K562 (cell line): ENCODE measurements around the gene MYOZ3. TPM values are rescaled to one million over a fixed set of nuclear protein-coding genes. Genes with fewer than 3 reads are reported as not detected.

Experiments
- ATAC-seq: fragments of 200-7000 bp; cut with Tn5 transposase; 3 replicates; pipeline ENCODE4 v1.9.1; 2020; ENCODE audit warnings: moderate library complexity
- BruUV-seq: library from RNA; stranded (reverse); fragments of 400-500 nt; replicated peaks from 2 replicates; lab custom pipeline; 2021; lab: Mats Ljungman, UMichigan
- CTCF ChIA-PET: fragments of 300-600 bp; formaldehyde crosslinking; extraction: SDS; loops from one replicate; lab custom pipeline; 2021; ENCODE audit warnings: low intra/inter-chr PET ratio; lab: Yijun Ruan, JAX
- POLR2A ChIA-PET: fragments of 300-600, 350-650 bp; sonication (Branson Sonifier 250); formaldehyde crosslinking; extraction: SDS; loops from one replicate; lab custom pipeline; 2021; ENCODE audit warnings: antibody characterized with exemption, inconsistent platforms; lab: Yijun Ruan, JAX
- DNase-seq, 4 experiments: peaks; one replicate each; pipeline versions ENCODE4 v3.0.0 to v3.0.0-alpha.2; 2011 to 2018; ENCODE audit warnings: low spot score in 3 of 4, mixed read lengths in 3 of 4; ENCODE audit errors: extremely low read depth in 1 of 4
- FAIRE-seq: peaks from 2 replicates; lab custom pipeline; 2011; peaks lifted over from hg19 to GRCh38; lab: Jason Lieb, UNC
- H2AFZ ChIP-seq: 2 replicates; pipeline ENCODE4 v1.6.0; 2011; ENCODE audit warnings: low read depth, low read length, control low read depth, inconsistent platforms
- H3K27ac ChIP-seq: fragments of 200-600 bp; 3 replicates; pipeline ENCODE4 v1.8.0; 2011; ENCODE audit warnings: low read depth, mild to moderate bottlenecking, control low read depth, inconsistent platforms, low read length, moderate library complexity, mixed read lengths; ENCODE audit errors: extremely low read depth
- H3K27me3 ChIP-seq, 2 experiments: fragments of 300-600 bp in 1 of 2; 2 replicates in 1 of 2; 3 replicates in 1 of 2; pipeline versions ENCODE4 v1.6.0 to v1.8.0; 2011; ENCODE audit warnings: inconsistent platforms in 2 of 2, low read length in 2 of 2, mild to moderate bottlenecking in 1 of 2, mixed read lengths in 1 of 2, moderate library complexity in 1 of 2; ENCODE audit not compliant: control insufficient read depth in 2 of 2, insufficient read depth in 2 of 2
- H3K36me3 ChIP-seq: fragments of 300-600 bp; 3 replicates; pipeline ENCODE4 v1.8.0; 2011; ENCODE audit warnings: mild to moderate bottlenecking, low read length, inconsistent platforms; ENCODE audit not compliant: control insufficient read depth, insufficient read depth
- H3K4me1 ChIP-seq, 2 experiments: fragments of 200-600 bp in 1 of 2; replicated peaks in 1 of 2; 2 replicates in 1 of 2; 3 replicates in 1 of 2; pipeline versions ENCODE4 v1.5.1 to v1.8.0; 2011; ENCODE audit warnings: inconsistent platforms in 2 of 2, low read length in 2 of 2, mild to moderate bottlenecking in 1 of 2, mixed read lengths in 1 of 2, moderate library complexity in 1 of 2; ENCODE audit not compliant: control insufficient read depth in 2 of 2, insufficient read depth in 2 of 2
- H3K4me2 ChIP-seq: 2 replicates; pipeline ENCODE4 v1.6.1; 2011; ENCODE audit warnings: low read length, control low read depth, inconsistent platforms, mixed read lengths; ENCODE audit not compliant: insufficient read depth
- H3K4me3 ChIP-seq: fragments of 200-600 bp; sonication (generic), shearing (Covaris generic); 2 replicates; pipeline ENCODE4 v1.5.1; 2016; ENCODE audit warnings: control low read depth, inconsistent platforms
- H3K79me2 ChIP-seq: fragments of 200-600 bp; 3 replicates; pipeline ENCODE4 v1.8.0; 2011; ENCODE audit warnings: low read length, inconsistent platforms; ENCODE audit not compliant: control insufficient read depth, insufficient read depth
- H3K9ac ChIP-seq, 2 experiments: 2 replicates each; pipeline versions ENCODE4 v1.6.0 to v1.6.1; 2011; ENCODE audit warnings: low read depth in 2 of 2, low read length in 2 of 2, control low read depth in 1 of 2, inconsistent platforms in 1 of 2, mild to moderate bottlenecking in 1 of 2, mixed read lengths in 1 of 2; ENCODE audit not compliant: insufficient read depth in 1 of 2
- H3K9me1 ChIP-seq: one replicate; pipeline ENCODE4 v1.6.0; 2011; ENCODE audit warnings: inconsistent platforms, mild to moderate bottlenecking, low read length, moderate library complexity; ENCODE audit not compliant: control insufficient read depth, insufficient read depth
- H3K9me3 ChIP-seq: replicated peaks from 2 replicates; pipeline ENCODE4 v1.5.1; 2011; ENCODE audit warnings: low read depth, low read length, inconsistent platforms; ENCODE audit not compliant: control insufficient read depth, insufficient read depth
- H4K20me1 ChIP-seq: replicated peaks from 2 replicates; pipeline ENCODE4 v1.6.1; 2011; ENCODE audit warnings: low read length, inconsistent platforms, mixed read lengths; ENCODE audit not compliant: control insufficient read depth, insufficient read depth
- C11orf30 ChIP-seq: fragments of 450-650 bp; IDR thresholded peaks from 2 replicates; pipeline ENCODE4 v1.6.1; 2016; ENCODE audit warnings: low read depth, mild to moderate bottlenecking
- COPS2 ChIP-seq: fragments of 450-650 bp; conservative IDR thresholded peaks from 2 replicates; pipeline ENCODE4 v1.6.1; 2016; ENCODE audit warnings: mild to moderate bottlenecking, moderate library complexity
- CTCFL ChIP-seq: IDR thresholded peaks from 2 replicates; pipeline ENCODE4 v1.6.1; 2011; ENCODE audit warnings: borderline replicate concordance, low read depth, mild to moderate bottlenecking, moderate library complexity, low read length; ENCODE audit not compliant: insufficient read depth, poor library complexity, severe bottlenecking
- RBM34 ChIP-seq: fragments of 200-400 bp; formaldehyde crosslinking; IDR thresholded peaks from 2 replicates; pipeline ENCODE4 v1.6.1; 2018; ENCODE audit warnings: low read length, borderline replicate concordance; ENCODE audit not compliant: insufficient read depth
- RERE ChIP-seq: sonication (generic); formaldehyde crosslinking; IDR thresholded peaks from 2 replicates; pipeline ENCODE4 v1.8.0; 2023; ENCODE audit warnings: missing genetic modification reagents, mild to moderate bottlenecking, borderline replicate concordance
- THRA ChIP-seq: fragments of 450-650 bp; IDR thresholded peaks from 2 replicates; pipeline ENCODE4 v1.6.1; 2017; ENCODE audit warnings: mild to moderate bottlenecking, moderate library complexity
- WHSC1 ChIP-seq: IDR thresholded peaks from one replicate; pipeline ENCODE4 v1.6.1; 2012; ENCODE audit warnings: low read length, control low read depth, inconsistent platforms
- XRCC3 ChIP-seq: fragments of 450-650 bp; IDR thresholded peaks from 2 replicates; pipeline ENCODE4 v1.6.1; 2017; ENCODE audit warnings: mild to moderate bottlenecking, moderate library complexity
- ZBTB7A ChIP-seq: IDR thresholded peaks from 2 replicates; pipeline ENCODE4 v1.6.1; 2011; ENCODE audit warnings: low read depth, mild to moderate bottlenecking, low read length, moderate library complexity, borderline replicate concordance; ENCODE audit not compliant: control insufficient read depth
- ZNF586 ChIP-seq: fragments of 450-650 bp; formaldehyde crosslinking; conservative IDR thresholded peaks from 2 replicates; pipeline ENCODE4 v1.4.0; 2020; ENCODE audit warnings: mild to moderate bottlenecking, moderate library complexity
- ZNF639 ChIP-seq, 2 experiments: fragments of 200-800 bp in 1 of 2; sonication (Bioruptor generic) in 1 of 2; sonication (generic) in 1 of 2; formaldehyde crosslinking in 1 of 2; IDR thresholded peaks in 1 of 2; conservative IDR thresholded peaks in 1 of 2; 2 replicates each; pipeline versions ENCODE4 v1.5.0 to v1.6.1; 2016 to 2020; ENCODE audit warnings: missing compliant biosample characterization in 1 of 2, missing genetic modification characterization in 1 of 2, missing genetic modification reagents in 1 of 2
- WGBS: fragments of 100-300 bp; shearing (Covaris generic); methylation state at CpG from one replicate; pipeline ENCODE4 v1.1.6; 2016; ENCODE audit warnings: low coverage, mixed read lengths; ENCODE audit not compliant: insufficient coverage; ENCODE audit errors: missing lambda C conversion rate; 5-methylcytosine and 5-hydroxymethylcytosine counted together
- in situ Hi-C: fragments of 300-500 bp; cut with MboI; formaldehyde crosslinking; loops from 4 replicates; pipeline ENCODE4 v1.15.0; 2018; ENCODE audit warnings: inconsistent platforms, mixed read lengths
- intact Hi-C: fragments of 100-400 bp; cut with micrococcal nuclease; formaldehyde crosslinking; loops from 2 replicates; pipeline ENCODE4 v1.14.2; 2022
- polyA plus RNA-seq, 8 experiments: library from polyadenylated mRNA; depleted of rRNA in 4 of 8; stranded (reverse) in 5 of 8; unstranded in 3 of 8; fragments of >200 nt; fragmentation: Nextera tagmentation in 2 of 8; fragmentation: Illumina TruSeq in 1 of 8; extraction: Ambion mirVana in 2 of 8; extraction: Trizol in 1 of 8; gene quantifications; 2 replicates each; pipeline versions ENCODE4 v1.2.1 to v1.2.3, GENCODE V29; 2011 to 2014; ENCODE audit warnings: inconsistent platforms in 1 of 8, missing spikeins in 1 of 8
- total RNA-seq, 7 experiments: library from RNA; depleted of rRNA in 6 of 7; stranded (reverse); fragments of >200 nt in 6 of 7; fragmentation: Illumina TruSeq in 2 of 7; extraction: Trizol in 2 of 7; gene quantifications; 2 replicates each; pipeline versions ENCODE4 v1.2.1 to v1.2.3, GENCODE V29; 2011 to 2021; ENCODE audit warnings: low replicate concordance in 1 of 7

The MYOZ3 gene
- total and polyA plus RNA-seq, 9 of the 15 experiments (the other 6 are each of a cell fraction or from before 2014, with no cell fraction given), result not detected

GRCh38 chr5:150658121-150658520 lies 2.9 kb upstream of the MYOZ3 start:
- FAIRE-seq (no peak), DNase-seq (no peak), ATAC-seq (no peak)
- H4K20me1 ChIP-seq, result no peaks in the 10 kb centered on the region
- H3K79me2 ChIP-seq, result no peaks in the 10 kb centered on the region
- CTCF ChIA-PET, result no interaction called here
- H3K4me2 ChIP-seq, result no peak overlapping the region
- H3K27ac ChIP-seq, result no peak overlapping the region
- H3K36me3 ChIP-seq, result no peaks in the 10 kb centered on the region
- in situ Hi-C loops (loop anchor here (10.0 kb wide), 1 partner anchor 203 kb away; no protein-coding TSS in a partner anchor), intact Hi-C loops (no loop called here)
- H3K4me1 ChIP-seq, result peaks cover 9 to 13% of the 10 kb centered on the region in 2 experiments; a peak in 4 of 5 replicates
- H3K4me3 ChIP-seq, result no peak overlapping the region
- POLR2A ChIA-PET, result interaction anchor here (0.6 to 1.3 kb wide), 3 partner anchors 43 to 1333 kb away, joined by 4 read pairs; partner anchors contain the start of gene RBM22
- no TSS peak for BruUV-seq
- H3K9me3 ChIP-seq, result no peaks in the 10 kb centered on the region
- H2AFZ ChIP-seq, result no peak overlapping the region
- no peaks in the 10 kb centered on the region for H3K9me1 ChIP-seq
- no peak overlapping the region for H3K9ac ChIP-seq
- 41% methylated on average over 4 of the region's 4 CpGs for WGBS
- H3K27me3 ChIP-seq, result peaks cover 13 to 50% of the 10 kb centered on the region in 2 experiments
- no peak for TF ChIP-seq ZNF639 (CRISPR knock-in tag; conservative IDR thresholded peaks at IDR 0.05 in 1 of 2, IDR thresholded peaks at IDR 0.05 in 1 of 2)
- TF ChIP-seq CTCFL, result no peak
- no peak for TF ChIP-seq THRA
- no peak for TF ChIP-seq C11orf30
- TF ChIP-seq XRCC3, result no peak
- no peak for TF ChIP-seq ZBTB7A
- TF ChIP-seq RBM34, result no peak
- no peak for TF ChIP-seq WHSC1
- TF ChIP-seq COPS2, result no peak
- no peak for TF ChIP-seq ZNF586 (CRISPR knock-in tag)
- no peak for TF ChIP-seq RERE (CRISPR knock-in tag)
